ENCODE results near the gene ZEB1.

- TF ChIP-seq FOSL1 (IDR thresholded peaks at IDR 0.05; ENCODE audit: insufficient read depth, low read depth, low read length) (no peak), ATF3 (IDR thresholded peaks at IDR 0.05; ENCODE audit: insufficient read depth, low read depth, low read length) (no peak), RBBP5 (IDR thresholded peaks at IDR 0.05; ENCODE audit: borderline replicate concordance, low read depth, low read length) (no peak), CTCF (IDR thresholded peaks at IDR 0.05; ENCODE audit: control extremely low read depth in 1 of 3, insufficient read depth in 1 of 3, low read depth in 1 of 3, low read length in 3 of 3) (no peak), CHD2 (IDR thresholded peaks at IDR 0.05; ENCODE audit: low read length) (no peak), SIN3A (conservative IDR thresholded peaks at IDR 0.05 in 1 of 2, IDR thresholded peaks at IDR 0.05 in 1 of 2; ENCODE audit: low read depth in 1 of 2, low read length in 2 of 2) (no peak), KDM1A (IDR thresholded peaks at IDR 0.05; ENCODE audit: borderline replicate concordance, low read length) (0 out of 2 replicates have a peak, but pooled peaks have one; percentile 0), SUZ12 (IDR thresholded peaks at IDR 0.05; ENCODE audit: low read length) (no peak; the same call in 1 of the 2 replicates), EZH2 (IDR thresholded peaks at IDR 0.05; ENCODE audit: low read depth, low read length, severe bottlenecking) (no peak), POLR2A (IDR thresholded peaks at IDR 0.05; ENCODE audit: control extremely low read depth in 1 of 2, low read depth in 2 of 2, low read length in 2 of 2) (no peak), POLR2AphosphoS5 (IDR thresholded peaks at IDR 0.05; ENCODE audit: low read depth, low read length) (no peak)
These were observed 860 bp downstream of the ZEB1 start for GRCh38 chr10:31319602-31320549.
